DND-41 (cell line): ENCODE measurements around the gene SSX4B.
A peak's percentile ranks its signal among the peaks of the same experiment; 100 is the strongest.
"Not testable (repeated sequence)": the region's sequence is repeated elsewhere in the genome, so short reads cannot be mapped to it uniquely, and the experiment has no call there.

Experiments used
- ATAC-seq: fragments of 200-7000 bp; cut with Tn5 transposase; 3 replicates; pipeline ENCODE4 v1.9.1; 2021; ENCODE audit warnings: low read depth; ENCODE audit not compliant: insufficient read depth
- DNase-seq: peaks from one replicate; pipeline ENCODE4 v3.0.0-alpha.2; 2020
- H2AFZ ChIP-seq: 2 replicates; pipeline ENCODE4 v1.6.0; 2012; ENCODE audit warnings: low read depth, low read length
- H3K27ac ChIP-seq: 2 replicates; pipeline ENCODE4 v1.5.1; 2012; ENCODE audit warnings: low read length, inconsistent platforms
- H3K27me3 ChIP-seq: fragments of 200-600 bp; sonication (generic); 2 replicates; pipeline ENCODE4 v1.6.0; 2012; ENCODE audit warnings: low read length, mild to moderate bottlenecking, inconsistent platforms; ENCODE audit not compliant: insufficient read depth, poor library complexity
- H3K36me3 ChIP-seq: 2 replicates; pipeline ENCODE4 v1.5.1; 2012; ENCODE audit warnings: low read length, inconsistent platforms; ENCODE audit not compliant: insufficient read depth
- H3K4me1 ChIP-seq: 2 replicates; pipeline ENCODE4 v1.5.1; 2012; ENCODE audit warnings: mild to moderate bottlenecking, low read length; ENCODE audit not compliant: insufficient read depth
- H3K4me2 ChIP-seq: 2 replicates; pipeline ENCODE4 v1.6.0; 2012; ENCODE audit warnings: mild to moderate bottlenecking, moderate library complexity, low read length, inconsistent platforms; ENCODE audit not compliant: insufficient read depth
- H3K4me3 ChIP-seq, 2 experiments: fragments of 200-600 bp in 1 of 2; shearing (Covaris generic) in 1 of 2; 2 replicates each; pipeline ENCODE4 v1.5.1; 2012 to 2016; ENCODE audit warnings: inconsistent platforms in 2 of 2, low read length in 2 of 2, mild to moderate bottlenecking in 2 of 2, low read depth in 1 of 2, moderate library complexity in 1 of 2
- H3K79me2 ChIP-seq: 2 replicates; pipeline ENCODE4 v1.6.0; 2012; ENCODE audit warnings: low read length, inconsistent platforms; ENCODE audit not compliant: insufficient read depth
- H3K9ac ChIP-seq: 2 replicates; pipeline ENCODE4 v1.6.0; 2012; ENCODE audit warnings: low read depth, mild to moderate bottlenecking, inconsistent platforms, low read length, moderate library complexity
- H3K9me3 ChIP-seq: 2 replicates; pipeline ENCODE4 v1.5.1; 2012; ENCODE audit warnings: low read length, moderate library complexity, mild to moderate bottlenecking, inconsistent platforms; ENCODE audit not compliant: insufficient read depth, severe bottlenecking
- H4K20me1 ChIP-seq: 2 replicates; pipeline ENCODE4 v1.6.0; 2012; ENCODE audit warnings: low read length; ENCODE audit not compliant: insufficient read depth

SSX4B gene

DNA sequence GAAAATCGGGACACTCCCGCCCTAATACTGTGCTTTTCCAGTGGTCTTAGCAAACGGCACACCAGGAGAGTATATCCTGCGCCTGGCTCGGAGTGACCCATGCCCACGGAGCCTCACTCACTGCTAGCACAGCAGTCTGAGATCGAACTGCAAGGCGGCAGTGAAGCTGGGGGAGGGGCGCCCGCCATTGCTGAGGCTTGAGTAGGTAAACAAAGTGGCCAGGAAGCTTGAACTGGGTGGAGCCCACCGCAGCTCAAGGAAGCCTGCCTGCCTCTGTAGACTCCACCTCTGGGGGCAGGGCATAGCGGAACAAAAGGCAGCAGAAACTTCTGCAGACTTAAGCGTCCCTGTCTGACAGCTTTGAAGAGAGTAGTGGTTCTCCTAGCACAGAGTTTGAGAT, 22.0 kb upstream of the SSX4B start:
- not testable (repeated sequence) for H4K20me1 ChIP-seq, H3K79me2 ChIP-seq, H3K27ac ChIP-seq, H3K9ac ChIP-seq, H3K4me1 ChIP-seq, H3K4me3 ChIP-seq, H3K27me3 ChIP-seq, H3K4me2 ChIP-seq, H3K36me3 ChIP-seq, H2AFZ ChIP-seq, ATAC-seq, H3K9me3 ChIP-seq
- DNase-seq = peak; percentile 11

DNA sequence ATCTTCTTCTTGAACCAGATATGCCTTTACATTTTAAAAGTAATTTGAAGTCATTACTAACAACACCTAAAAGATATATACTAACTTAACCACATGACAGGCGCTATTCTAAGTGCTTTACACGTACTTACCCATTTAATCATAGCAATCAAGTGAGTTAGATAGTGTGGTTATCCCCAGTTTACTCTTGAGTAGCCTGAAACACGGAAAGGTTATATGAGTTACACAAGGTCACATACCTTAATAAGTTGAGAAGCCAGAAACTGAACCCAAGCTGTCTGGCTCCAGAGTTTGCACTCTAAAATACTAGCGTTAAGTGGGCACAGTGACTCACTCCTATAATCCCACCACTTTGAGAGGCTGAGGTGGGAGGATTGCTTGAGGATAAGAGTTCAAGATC, 18.4 kb upstream of the SSX4B start:
- H3K36me3 ChIP-seq, H3K4me2 ChIP-seq, H4K20me1 ChIP-seq, ATAC-seq, H2AFZ ChIP-seq, DNase-seq, H3K27ac ChIP-seq, H3K9me3 ChIP-seq, H3K79me2 ChIP-seq, H3K4me3 ChIP-seq, H3K4me1 ChIP-seq, H3K27me3 ChIP-seq, H3K9ac ChIP-seq: not testable (repeated sequence)

DNA sequence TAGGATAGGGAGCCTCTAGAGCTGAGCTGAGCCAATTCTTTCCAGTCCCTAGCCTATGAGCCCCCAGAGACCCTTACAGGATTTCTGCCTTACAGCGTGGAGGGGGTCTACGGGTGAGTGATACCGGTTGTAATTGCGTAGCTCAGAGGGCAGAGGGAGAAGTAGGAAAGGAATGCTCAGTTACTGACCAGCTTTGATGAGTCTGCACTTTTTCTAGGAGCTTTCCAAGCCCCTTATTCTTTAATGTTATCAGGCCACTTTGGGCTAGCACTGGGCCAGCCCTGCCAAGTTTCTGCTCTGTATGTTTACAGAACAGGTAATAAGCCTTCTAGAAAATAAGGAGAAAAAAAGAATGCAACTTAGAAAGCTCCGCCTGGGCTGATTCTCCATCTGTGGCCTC, 17.8 kb upstream of the SSX4B start:
- not testable (repeated sequence) for H3K27ac ChIP-seq, ATAC-seq, H3K4me2 ChIP-seq, DNase-seq, H3K4me1 ChIP-seq, H2AFZ ChIP-seq, H3K79me2 ChIP-seq, H3K4me3 ChIP-seq, H3K27me3 ChIP-seq, H3K9me3 ChIP-seq, H3K9ac ChIP-seq, H3K36me3 ChIP-seq, H4K20me1 ChIP-seq

DNA sequence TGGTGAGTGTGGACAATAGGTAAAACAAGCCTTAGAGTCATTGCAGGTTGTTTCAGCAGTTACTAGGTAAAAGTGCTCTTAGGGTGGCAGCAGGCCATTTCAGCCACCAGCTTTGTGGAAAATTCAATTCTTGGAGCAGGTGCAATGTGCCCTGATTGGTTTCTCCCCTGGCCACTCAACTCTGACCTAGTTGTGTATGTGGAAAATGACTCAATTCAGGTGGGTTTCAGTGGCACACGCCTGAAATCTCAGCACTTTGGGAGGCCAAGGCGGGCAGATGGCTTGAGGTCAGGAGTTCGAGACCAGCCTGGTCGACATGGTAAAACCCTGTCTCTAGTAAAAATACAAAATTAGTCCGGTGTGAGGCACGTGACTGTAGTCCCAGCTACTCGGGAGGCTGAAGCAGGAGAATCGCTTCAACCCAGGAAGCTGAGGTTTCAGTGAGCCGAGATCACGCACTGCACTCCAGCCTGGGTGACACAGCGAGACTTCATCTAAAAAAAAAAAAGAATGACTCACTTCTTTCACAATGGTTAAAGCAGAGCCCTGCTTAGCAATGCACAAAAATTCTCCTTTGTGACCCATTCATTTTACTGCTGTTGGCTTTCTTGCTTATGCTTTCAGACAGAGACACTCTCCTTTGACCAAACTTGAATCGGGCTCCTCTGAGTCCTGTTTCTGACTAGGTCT, 15.4 kb upstream of the SSX4B start:
- not testable (repeated sequence) for H3K4me1 ChIP-seq, H3K27me3 ChIP-seq, H4K20me1 ChIP-seq, DNase-seq, H3K9me3 ChIP-seq, H3K4me2 ChIP-seq, H2AFZ ChIP-seq, H3K27ac ChIP-seq, H3K36me3 ChIP-seq, H3K9ac ChIP-seq, H3K4me3 ChIP-seq, H3K79me2 ChIP-seq
- ATAC-seq = peak; percentile 74

DNA sequence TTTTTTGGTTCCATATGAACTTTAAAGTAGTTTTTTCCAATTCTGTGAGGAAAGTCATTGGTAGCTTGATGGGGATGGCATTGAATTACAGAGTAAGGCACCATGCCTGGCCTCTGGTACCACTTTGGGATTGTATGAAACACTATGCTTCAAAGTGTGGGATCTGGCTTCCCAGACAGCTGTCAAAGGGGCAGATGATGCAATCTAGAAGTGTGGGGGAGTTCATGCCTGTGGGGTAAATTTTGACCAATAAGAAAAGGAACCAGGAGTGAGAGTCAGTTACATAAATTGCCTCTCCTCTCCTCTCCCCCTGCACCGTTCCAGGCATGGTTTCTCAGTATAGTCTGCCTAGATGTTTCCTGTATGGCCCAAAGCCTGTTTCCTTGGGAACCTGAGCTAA, 13.9 kb downstream of the SSX4B start:
- not testable (repeated sequence) for H3K79me2 ChIP-seq, H3K9ac ChIP-seq, H3K36me3 ChIP-seq, H3K9me3 ChIP-seq, H3K27me3 ChIP-seq, ATAC-seq, H3K4me3 ChIP-seq, H2AFZ ChIP-seq, H3K4me1 ChIP-seq, H4K20me1 ChIP-seq, H3K4me2 ChIP-seq, H3K27ac ChIP-seq
- DNase-seq = peak; percentile 3

DNA sequence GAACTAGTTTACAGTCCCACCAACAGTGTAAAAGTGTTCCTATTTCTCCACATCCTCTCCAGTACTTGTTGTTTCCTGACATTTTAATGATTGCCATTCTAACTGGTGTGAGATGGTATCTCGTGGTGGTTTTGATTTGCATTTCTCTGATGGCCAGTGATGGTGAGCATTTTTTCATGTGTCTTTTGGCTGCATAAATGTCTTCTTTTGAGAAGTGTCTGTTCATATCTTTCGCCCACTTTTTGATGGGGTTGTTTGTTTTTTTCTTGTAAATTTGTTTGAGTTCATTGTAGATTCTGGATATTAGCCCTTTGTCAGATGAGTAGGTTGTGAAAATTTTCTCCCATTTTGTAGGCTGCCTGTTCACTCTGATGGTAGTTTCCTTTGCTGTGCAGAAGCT, 14.8 kb downstream of the SSX4B start:
- not testable (repeated sequence) for H3K4me2 ChIP-seq, DNase-seq, ATAC-seq

DNA sequence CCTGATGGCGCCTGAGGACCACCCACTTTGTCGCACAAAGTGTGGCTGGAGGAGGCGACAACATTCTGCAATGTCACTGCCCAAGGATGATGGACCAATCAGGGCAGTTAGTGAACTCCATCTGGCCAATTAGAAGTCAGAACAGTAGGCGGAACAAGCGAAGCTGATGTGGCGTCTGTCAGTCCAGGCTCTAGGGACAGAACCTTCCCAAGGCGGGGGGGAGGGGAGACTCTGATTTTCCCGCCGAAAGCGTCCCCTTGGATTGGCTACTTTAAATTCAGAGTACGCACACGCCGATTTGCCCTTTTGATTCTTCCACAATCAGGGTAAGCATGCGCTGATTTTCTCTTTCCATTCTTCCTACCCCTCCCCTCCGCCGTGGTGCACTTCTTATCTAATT, 28.5 kb downstream of the SSX4B start, which contains the start of gene SSX4:
Gene SSX4, plus strand, starts transcription at position 301 of the 400 bp plus-strand sequence. CDS start 515 bp downstream, outside the sequence.
- H3K4me3 ChIP-seq, ATAC-seq, H3K36me3 ChIP-seq, H2AFZ ChIP-seq, H3K27ac ChIP-seq, DNase-seq, H3K79me2 ChIP-seq, H3K4me1 ChIP-seq, H3K9ac ChIP-seq, H3K4me2 ChIP-seq, H3K27me3 ChIP-seq, H4K20me1 ChIP-seq, H3K9me3 ChIP-seq: not testable (repeated sequence)

More for the DNA sequence above, 14.8 kb downstream of the SSX4B start:
- not testable (repeated sequence) for H3K9ac ChIP-seq, H3K36me3 ChIP-seq, H3K9me3 ChIP-seq, H4K20me1 ChIP-seq, H3K27me3 ChIP-seq, H3K27ac ChIP-seq, H3K79me2 ChIP-seq, H2AFZ ChIP-seq, H3K4me1 ChIP-seq, H3K4me3 ChIP-seq

DNA sequence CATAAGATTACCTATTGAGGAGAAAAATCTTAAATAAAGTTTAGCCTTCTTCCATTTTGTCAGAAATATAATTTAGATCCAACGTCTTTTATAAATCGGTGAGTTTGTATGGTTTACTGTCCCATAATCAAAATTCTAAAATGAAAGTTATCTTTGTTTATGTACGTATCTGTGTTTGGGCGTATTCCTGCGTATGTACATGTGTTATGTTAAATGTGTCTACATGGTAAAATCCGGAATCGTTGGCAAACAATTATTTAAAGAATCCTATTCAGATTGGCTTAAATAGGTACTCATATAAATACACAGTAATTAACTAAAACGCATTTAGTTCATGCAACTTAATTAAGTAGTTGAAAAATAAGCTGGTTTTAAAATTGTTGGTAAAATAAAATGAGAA, 41.4 kb downstream of the SSX4B start:
- not testable (repeated sequence) for H2AFZ ChIP-seq, H3K36me3 ChIP-seq, ATAC-seq, H3K4me1 ChIP-seq, H3K9me3 ChIP-seq, H3K4me3 ChIP-seq, H4K20me1 ChIP-seq, DNase-seq, H3K4me2 ChIP-seq, H3K27me3 ChIP-seq, H3K9ac ChIP-seq, H3K79me2 ChIP-seq, H3K27ac ChIP-seq
